Small intestine (tissue), 16 donors: ENCODE measurements around the gene GLCCI1. TPM values are rescaled to one million over a fixed set of nuclear protein-coding genes. Genes with fewer than 3 reads are reported as not detected.

Experiments used
- DNase-seq, 2 donors: peaks; one replicate each; pipeline versions ENCODE4 v3.0.0 to v3.0.0-alpha.2; 2013
- FAIRE-seq: peaks from 2 replicates; lab custom pipeline; 2012; peaks lifted over from hg19 to GRCh38; lab: Jason Lieb, UNC
- H3K27ac ChIP-seq, 3 donors: one replicate each; pipeline ENCODE4 v1.5.1; 2013; ENCODE audit warnings: low read length in 2 of 3, mild to moderate bottlenecking in 2 of 3, control low read depth in 1 of 3, inconsistent platforms in 1 of 3, low read depth in 1 of 3, moderate library complexity in 1 of 3
- H3K27me3 ChIP-seq, 3 donors: one replicate each; pipeline ENCODE4 v1.6.1; 2013; ENCODE audit warnings: low read length in 3 of 3, inconsistent platforms in 1 of 3; ENCODE audit not compliant: control insufficient read depth in 3 of 3, insufficient read depth in 3 of 3
- H3K36me3 ChIP-seq, 3 donors: one replicate each; pipeline ENCODE4 v1.6.1; 2013; ENCODE audit warnings: low read length in 3 of 3, inconsistent platforms in 1 of 3, low read depth in 1 of 3, mild to moderate bottlenecking in 1 of 3, moderate library complexity in 1 of 3; ENCODE audit not compliant: control insufficient read depth in 3 of 3, insufficient read depth in 2 of 3
- H3K4me1 ChIP-seq, 3 donors: one replicate each; pipeline ENCODE4 v1.6.1; 2013; ENCODE audit warnings: low read length in 2 of 3, inconsistent platforms in 1 of 3, low read depth in 1 of 3, mild to moderate bottlenecking in 1 of 3, moderate library complexity in 1 of 3; ENCODE audit not compliant: control insufficient read depth in 3 of 3, insufficient read depth in 2 of 3
- H3K4me3 ChIP-seq, 3 donors: one replicate each; pipeline ENCODE4 v1.5.1; 2013; ENCODE audit warnings: low read length in 3 of 3, control low read depth in 1 of 3, inconsistent platforms in 1 of 3, low read depth in 1 of 3, mild to moderate bottlenecking in 1 of 3, moderate library complexity in 1 of 3
- H3K9me3 ChIP-seq, 2 donors: one replicate each; pipeline ENCODE4 v1.6.1; 2013; ENCODE audit warnings: low read depth in 1 of 2, low read length in 1 of 2; ENCODE audit not compliant: control insufficient read depth in 2 of 2, insufficient read depth in 1 of 2
- WGBS, 3 donors: extraction: QIAGEN DNeasy Blood & Tissue Kit; methylation state at CpG; one replicate each; pipeline ENCODE4 v1.1.7; 2013; 5-methylcytosine and 5-hydroxymethylcytosine counted together
- long read RNA-seq, 10 donors: transcript quantifications; one replicate each; lab custom pipeline, GENCODE V29; 2026
- polyA plus RNA-seq, 4 donors: library from polyadenylated mRNA; stranded (reverse) in 3 of 4; unstranded in 1 of 4; fragments of 200-250 nt in 3 of 4; fragments of 120-200 nt in 1 of 4; gene quantifications; one replicate each; pipeline versions ENCODE4 v1.2.1 to v1.2.3, GENCODE V29; 2013
- donor health status: healthy with polysubstance abuse.
- donor health status: control.
- donor health status: control.
- donor health status: Bipolar disorder and iron deficiency.
- donor health status: healthy.

The GLCCI1 gene
- 10 to 100 TPM in 1 of 4 donors, 1 to 10 TPM in 3; 2.7 to 11.6 (median 5.0) TPM for polyA plus RNA-seq
- long read RNA-seq, donor 1, full-length matches to known transcripts, result 1 of 12 reads
- long read RNA-seq, donor 1, partial matches to known transcripts, result 11 of 12 reads
- long read RNA-seq, donor 1, other reads (novel, unspliced or antisense), result 0 of 12 reads
- long read RNA-seq, donor 2, result 0 reads
- long read RNA-seq, donor 3, partial matches to known transcripts, result 0 of 1 reads
- long read RNA-seq, donor 3, other reads (novel, unspliced or antisense), result 0 of 1 reads
- long read RNA-seq, donor 4, result 0 reads
- long read RNA-seq, donor 5, result 0 reads
- long read RNA-seq, donor 6, result 0 reads
- long read RNA-seq, donor 7, result 0 reads
- long read RNA-seq, donor 8, result 0 reads
- long read RNA-seq, donor 9, result 0 reads
- long read RNA-seq, donor 10, full-length matches to known transcripts, result 2 of 2 reads
- long read RNA-seq, donor 10, partial matches to known transcripts, result 0 of 2 reads
- long read RNA-seq, donor 10, other reads (novel, unspliced or antisense), result 0 of 2 reads

- peak within 1 kb of the TSS; percentile 79 to 99 (median 96) for H3K27ac ChIP-seq
- DNase-seq (peak; percentile 97 to 99), FAIRE-seq (no peak)
- H3K36me3 ChIP-seq, result no peaks in the 10 kb centered on the region
- H3K4me3 ChIP-seq, result peak within 1 kb of the TSS; percentile 86 to 97 (median 87)
- no peaks in the 10 kb centered on the region for H3K9me3 ChIP-seq
- no peaks in the 10 kb centered on the region for H3K4me1 ChIP-seq
- 0% methylated on average over 45 to 77 of the region's 77 CpGs for WGBS, 3 donors
- H3K27me3 ChIP-seq, result no peaks in the 10 kb centered on the region
Observed at GRCh38 chr7:7968544-7969305, at the start of gene GLCCI1. Gene GLCCI1, plus strand, starts transcription at chr7:7968796. Its CDS starts 555 bp downstream, at chr7:7969351.

DNA sequence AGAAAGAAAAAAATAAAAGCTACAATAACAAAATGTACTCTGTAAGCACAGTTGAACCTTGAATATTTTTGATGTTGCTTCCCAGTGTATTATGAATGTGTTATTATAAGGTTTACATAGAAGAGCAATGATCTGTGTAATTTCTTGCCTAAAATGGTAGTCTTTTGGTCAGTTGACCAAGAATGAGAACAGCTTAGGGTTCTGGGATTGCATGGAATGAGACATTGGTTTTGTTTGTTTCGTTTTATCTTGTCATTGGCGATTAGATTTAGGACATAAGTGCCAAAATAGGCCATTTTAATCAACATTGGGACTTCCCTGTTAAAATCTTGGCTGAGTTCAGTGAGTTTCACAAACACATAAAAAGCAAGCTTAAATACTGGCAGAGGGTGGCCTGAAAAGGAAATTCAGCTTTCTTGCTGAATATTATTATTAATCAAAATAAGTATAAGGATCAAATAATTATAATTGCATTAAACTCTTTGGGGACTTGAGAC is 49.1 kb upstream of the GLCCI1 start:
- H3K27me3 ChIP-seq, result no peaks in the 10 kb centered on the region
- H3K36me3 ChIP-seq, result no peaks in the 10 kb centered on the region
- H3K27ac ChIP-seq, result no peak overlapping the region
- FAIRE-seq (no peak), DNase-seq (no peak)
- H3K9me3 ChIP-seq, result no peaks in the 10 kb centered on the region
- 57 to 83% (median 69%) methylated on average over 2 of the region's 2 CpGs for WGBS, 3 donors
- H3K4me3 ChIP-seq, result no peak overlapping the region
- peaks cover 0 to 7% (median 2%) of the 10 kb centered on the region in 3 donors for H3K4me1 ChIP-seq

GRCh38 chr7:7920056-7920455 is 48.5 kb upstream of the GLCCI1 start:
- Histone ChIP-seq H3K4me1 (peaks cover 0 to 7% (median 2%) of the 10 kb centered on the region in 3 donors), H3K27me3 (no peaks in the 10 kb centered on the region), H3K27ac (peak overlapping the region in 2 of 3 donors; percentile 48 to 56), H3K36me3 (no peaks in the 10 kb centered on the region), H3K9me3 (no peaks in the 10 kb centered on the region), H3K4me3 (peak overlapping the region in 1 of 3 donors; percentile 50)
- FAIRE-seq (no peak), DNase-seq (no peak)
- WGBS, 3 donors, result 45 to 67% (median 61%) methylated on average over 2 of the region's 2 CpGs

GRCh38 chr7:7920481-7920880 is 48.1 kb upstream of the GLCCI1 start:
- DNase-seq (peak; percentile 80 to 84), FAIRE-seq (peak; percentile 47)
- peak overlapping the region; percentile 48 to 56 (median 50) for H3K27ac ChIP-seq
- WGBS, 3 donors, result 3 to 48% (median 23%) methylated on average over 3 of the region's 3 CpGs
- H3K27me3 ChIP-seq, result no peaks in the 10 kb centered on the region
- H3K9me3 ChIP-seq, result no peaks in the 10 kb centered on the region
- H3K4me1 ChIP-seq, result peaks cover 0 to 7% (median 2%) of the 10 kb centered on the region in 3 donors
- H3K4me3 ChIP-seq, result peak overlapping the region in 2 of 3 donors; percentile 26 to 50
- H3K36me3 ChIP-seq, result no peaks in the 10 kb centered on the region

DNA sequence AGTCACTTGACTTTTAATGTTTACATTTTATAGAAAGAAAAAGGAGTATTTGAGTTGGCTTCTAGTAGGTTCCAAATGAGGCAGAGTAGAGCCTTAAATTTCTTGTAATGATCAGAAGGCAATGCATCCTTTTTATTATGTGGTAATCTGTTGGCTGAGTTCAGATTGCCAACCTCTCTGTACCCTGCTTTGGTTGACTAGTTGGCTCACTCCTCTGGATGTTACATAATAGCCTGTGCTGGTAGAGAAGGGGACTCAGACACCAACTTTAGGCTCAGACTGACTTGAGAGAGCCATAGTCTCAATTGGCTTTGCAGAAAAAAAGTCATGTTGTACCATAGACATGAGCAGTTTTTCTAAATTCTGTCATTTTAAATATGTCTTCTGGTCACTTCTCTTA is 46.8 kb upstream of the GLCCI1 start:
- H3K4me1 ChIP-seq, result peaks cover 0 to 7% (median 2%) of the 10 kb centered on the region in 3 donors
- H3K4me3 ChIP-seq, result no peak overlapping the region
- FAIRE-seq (no peak), DNase-seq (no peak)
- no peaks in the 10 kb centered on the region for H3K36me3 ChIP-seq
- H3K27ac ChIP-seq, result no peak overlapping the region
- H3K27me3 ChIP-seq, result no peaks in the 10 kb centered on the region
- H3K9me3 ChIP-seq, result no peaks in the 10 kb centered on the region

- H3K27ac ChIP-seq, result no peak overlapping the region
- 11 to 52% (median 30%) methylated on average over 7 of the region's 7 CpGs for WGBS, 3 donors
Observed at GRCh38 chr7:7922684-7923385, 45.8 kb upstream of the GLCCI1 start.

DNA sequence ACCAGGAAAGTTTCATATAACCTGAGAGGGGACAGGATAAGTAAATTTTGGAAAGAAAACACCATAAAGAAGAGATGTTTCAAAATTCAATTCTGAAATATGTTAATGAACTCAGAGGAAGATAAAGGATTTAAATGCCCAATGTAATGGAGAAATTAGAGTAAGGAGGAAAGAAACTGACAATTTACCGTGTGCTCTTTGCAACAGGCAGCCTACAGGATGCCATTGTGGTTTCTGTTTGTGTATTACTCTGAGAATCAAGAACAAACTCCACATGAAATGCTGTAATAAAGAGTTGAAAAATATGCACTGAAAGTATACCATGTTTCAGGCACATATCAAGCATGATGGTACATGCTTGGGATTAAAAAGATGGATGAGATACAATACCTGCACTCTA is 44.8 kb upstream of the GLCCI1 start:
- H3K36me3 ChIP-seq, result no peaks in the 10 kb centered on the region
- H3K9me3 ChIP-seq, result no peaks in the 10 kb centered on the region
- H3K4me1 ChIP-seq, result peaks cover 0 to 7% (median 2%) of the 10 kb centered on the region in 3 donors
- no peak overlapping the region for H3K27ac ChIP-seq
- 53 to 90% (median 66%) methylated on average over 1 of the region's 1 CpG for WGBS, 3 donors
- FAIRE-seq (no peak), DNase-seq (no peak)
- no peaks in the 10 kb centered on the region for H3K27me3 ChIP-seq
- no peak overlapping the region for H3K4me3 ChIP-seq

More at GRCh38 chr7:7922684-7923385, 45.8 kb upstream of the GLCCI1 start:
- DNase-seq, result peak in 1 of 2 donors; percentile 34
- Histone ChIP-seq H3K4me1 (peaks cover 0 to 7% (median 2%) of the 10 kb centered on the region in 3 donors), H3K9me3 (no peaks in the 10 kb centered on the region), H3K27me3 (no peaks in the 10 kb centered on the region), H3K4me3 (no peak overlapping the region), H3K36me3 (no peaks in the 10 kb centered on the region)
- no peak for FAIRE-seq

- Histone ChIP-seq H3K27me3 (no peaks in the 10 kb centered on the region), H3K9me3 (no peaks in the 10 kb centered on the region), H3K4me1 (peaks cover 0 to 7% (median 2%) of the 10 kb centered on the region in 3 donors), H3K36me3 (no peaks in the 10 kb centered on the region), H3K4me3 (no peak overlapping the region), H3K27ac (peak overlapping the region in 1 of 3 donors; percentile 66)
- no peak for FAIRE-seq
- no peak for DNase-seq
Observed at GRCh38 chr7:7924303-7924702, 44.3 kb upstream of the GLCCI1 start.
